Measurements from ENCODE around the gene KCNMB4.

The KCNMB4 gene

DNA sequence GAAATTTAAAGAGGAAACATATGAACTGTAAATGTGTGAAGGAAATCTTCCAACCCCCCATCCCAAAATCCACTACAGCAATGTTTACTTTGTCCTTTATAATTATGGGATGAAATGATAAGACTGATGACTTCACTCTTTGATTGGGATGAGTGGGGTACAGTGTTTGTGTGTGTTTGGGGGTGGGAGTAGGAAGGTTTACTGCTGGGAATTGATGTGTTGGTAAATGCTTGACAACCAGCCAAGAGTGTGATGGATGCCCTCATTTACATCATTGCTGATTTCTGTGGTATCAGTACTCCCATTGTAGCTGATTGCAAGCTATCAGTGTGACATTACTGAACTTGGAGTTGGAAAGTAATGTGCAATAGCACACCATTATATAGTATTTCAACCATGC lies 90.9 kb downstream of the KCNMB4 start:
- Histone ChIP-seq H3K9me3 (ENCODE audit: control insufficient read depth, low read length) (no peaks in the 10 kb centered on the region), H3K27ac (ENCODE audit: insufficient read depth, low read length, poor library complexity, severe bottlenecking) (no peak overlapping the region), H3K4me3 (ENCODE audit: insufficient read depth, low read depth, low read length, poor library complexity, severe bottlenecking) (no peak overlapping the region), H3K36me3 (ENCODE audit: control insufficient read depth, insufficient read depth, low read length) (no peaks in the 10 kb centered on the region), H3K27me3 (replicated peaks; ENCODE audit: control insufficient read depth, insufficient read depth, low read length, poor library complexity, severe bottlenecking) (no peaks in the 10 kb centered on the region), H3K4me1 (ENCODE audit: control insufficient read depth, insufficient read depth, low read length, poor library complexity, severe bottlenecking) (no peaks in the 10 kb centered on the region)
- no peak for DNase-seq

DNA sequence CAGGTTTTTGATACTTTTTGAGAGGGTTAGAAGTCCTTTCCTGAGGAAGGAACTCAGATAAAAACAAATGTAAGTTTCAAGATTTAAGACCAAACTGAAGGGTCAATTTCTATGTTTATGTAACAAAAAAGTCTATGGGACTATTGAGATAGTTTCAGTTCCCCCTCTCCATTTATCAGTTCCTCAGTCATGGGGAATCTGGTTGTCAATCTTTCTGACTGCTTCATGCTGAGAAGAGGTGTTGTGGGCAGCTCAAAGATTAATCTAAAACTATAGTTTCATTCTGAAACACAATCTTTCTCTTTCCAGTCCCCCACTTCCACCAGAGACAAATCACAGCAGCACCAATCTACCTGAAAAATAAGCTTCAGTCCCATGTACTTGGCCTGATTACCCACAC lies 93.7 kb downstream of the KCNMB4 start:
- H3K27ac ChIP-seq (ENCODE audit: insufficient read depth, low read length, poor library complexity, severe bottlenecking): no peak overlapping the region
- no peak for DNase-seq
- no peaks in the 10 kb centered on the region for H3K36me3 ChIP-seq (ENCODE audit: control insufficient read depth, insufficient read depth, low read length)
- H3K27me3 ChIP-seq (replicated peaks; ENCODE audit: control insufficient read depth, insufficient read depth, low read length, poor library complexity, severe bottlenecking): no peaks in the 10 kb centered on the region
- no peaks in the 10 kb centered on the region for H3K9me3 ChIP-seq (ENCODE audit: control insufficient read depth, low read length)
- H3K4me1 ChIP-seq (ENCODE audit: control insufficient read depth, insufficient read depth, low read length, poor library complexity, severe bottlenecking): no peaks in the 10 kb centered on the region
- no peak overlapping the region for H3K4me3 ChIP-seq (ENCODE audit: insufficient read depth, low read depth, low read length, poor library complexity, severe bottlenecking)

DNA sequence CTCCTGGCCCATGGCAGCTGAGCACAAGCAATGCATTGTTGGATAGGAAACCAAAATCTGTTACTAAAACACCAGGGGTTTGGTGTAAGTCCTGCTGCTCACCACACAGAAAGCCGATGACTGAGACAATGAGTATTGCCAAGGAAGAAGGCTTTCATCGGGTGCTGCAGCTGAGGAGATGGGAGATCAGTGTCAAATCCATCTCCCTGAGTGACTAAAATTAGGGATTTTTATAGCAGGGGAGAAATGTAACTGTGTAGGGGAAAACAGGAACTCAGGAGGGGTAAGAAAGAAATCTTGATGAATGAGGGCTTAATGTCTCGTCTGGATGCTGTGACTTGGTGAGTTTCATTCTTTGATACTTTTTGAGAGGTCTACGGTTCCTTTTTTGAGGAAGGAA lies 97.9 kb downstream of the KCNMB4 start:
- Histone ChIP-seq H3K36me3 (ENCODE audit: control insufficient read depth, insufficient read depth, low read length) (no peaks in the 10 kb centered on the region), H3K27ac (ENCODE audit: insufficient read depth, low read length, poor library complexity, severe bottlenecking) (no peak overlapping the region), H3K4me3 (ENCODE audit: insufficient read depth, low read depth, low read length, poor library complexity, severe bottlenecking) (no peak overlapping the region), H3K27me3 (replicated peaks; ENCODE audit: control insufficient read depth, insufficient read depth, low read length, poor library complexity, severe bottlenecking) (no peaks in the 10 kb centered on the region), H3K4me1 (ENCODE audit: control insufficient read depth, insufficient read depth, low read length, poor library complexity, severe bottlenecking) (no peaks in the 10 kb centered on the region), H3K9me3 (ENCODE audit: control insufficient read depth, low read length) (no peaks in the 10 kb centered on the region)
- DNase-seq: no peak

DNA sequence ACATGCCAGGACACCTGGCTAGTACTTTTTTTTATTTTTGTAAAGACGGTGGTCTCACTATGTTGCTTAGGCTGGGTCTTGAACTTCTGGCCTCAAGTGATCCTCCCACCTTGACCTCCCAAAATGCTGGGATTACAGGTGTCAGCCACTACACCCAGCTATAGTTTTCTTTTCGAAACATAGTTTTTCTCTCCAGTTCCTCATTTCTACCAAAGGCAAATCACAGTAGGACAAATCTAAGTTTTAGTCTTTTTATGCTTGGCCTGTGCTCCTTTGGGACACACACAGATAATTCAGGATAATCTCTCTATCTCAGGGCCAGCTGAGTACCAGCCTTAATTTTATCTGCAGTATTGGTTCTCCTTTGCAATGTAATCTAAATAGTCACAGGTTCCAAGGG lies 100.7 kb downstream of the KCNMB4 start:
- DNase-seq: no peak
- no peaks in the 10 kb centered on the region for H3K4me1 ChIP-seq (ENCODE audit: control insufficient read depth, insufficient read depth, low read length, poor library complexity, severe bottlenecking)
- H3K9me3 ChIP-seq (ENCODE audit: control insufficient read depth, low read length): no peaks in the 10 kb centered on the region
- no peak overlapping the region for H3K4me3 ChIP-seq (ENCODE audit: insufficient read depth, low read depth, low read length, poor library complexity, severe bottlenecking)
- H3K27me3 ChIP-seq (replicated peaks; ENCODE audit: control insufficient read depth, insufficient read depth, low read length, poor library complexity, severe bottlenecking): no peaks in the 10 kb centered on the region
- H3K27ac ChIP-seq (ENCODE audit: insufficient read depth, low read length, poor library complexity, severe bottlenecking): no peak overlapping the region
- H3K36me3 ChIP-seq (ENCODE audit: control insufficient read depth, insufficient read depth, low read length): no peaks in the 10 kb centered on the region

DNA sequence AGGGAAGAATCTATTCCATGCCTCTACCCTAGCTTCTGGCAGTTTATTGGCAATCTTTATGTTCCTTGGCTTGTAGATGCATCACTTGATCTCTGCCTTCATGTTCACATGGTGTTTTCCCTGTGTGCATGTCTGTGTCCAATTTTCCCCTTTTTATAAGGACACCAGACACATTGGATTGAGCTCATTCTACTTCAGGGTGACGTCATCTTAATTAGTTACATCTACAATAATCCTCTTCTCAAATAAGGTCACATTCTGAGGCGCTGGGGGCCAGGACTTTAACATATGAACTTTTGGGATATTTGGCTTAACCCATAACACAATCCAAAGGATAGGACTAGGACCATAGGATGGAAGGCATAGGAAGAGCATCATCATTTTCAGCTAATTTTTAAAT lies 101.4 kb downstream of the KCNMB4 start:
- no peak overlapping the region for H3K27ac ChIP-seq (ENCODE audit: insufficient read depth, low read length, poor library complexity, severe bottlenecking)
- no peak overlapping the region for H3K4me3 ChIP-seq (ENCODE audit: insufficient read depth, low read depth, low read length, poor library complexity, severe bottlenecking)
- no peaks in the 10 kb centered on the region for H3K4me1 ChIP-seq (ENCODE audit: control insufficient read depth, insufficient read depth, low read length, poor library complexity, severe bottlenecking)
- H3K36me3 ChIP-seq (ENCODE audit: control insufficient read depth, insufficient read depth, low read length): no peaks in the 10 kb centered on the region
- H3K9me3 ChIP-seq (ENCODE audit: control insufficient read depth, low read length): no peaks in the 10 kb centered on the region
- no peak for DNase-seq
- H3K27me3 ChIP-seq (replicated peaks; ENCODE audit: control insufficient read depth, insufficient read depth, low read length, poor library complexity, severe bottlenecking): no peaks in the 10 kb centered on the region

DNA sequence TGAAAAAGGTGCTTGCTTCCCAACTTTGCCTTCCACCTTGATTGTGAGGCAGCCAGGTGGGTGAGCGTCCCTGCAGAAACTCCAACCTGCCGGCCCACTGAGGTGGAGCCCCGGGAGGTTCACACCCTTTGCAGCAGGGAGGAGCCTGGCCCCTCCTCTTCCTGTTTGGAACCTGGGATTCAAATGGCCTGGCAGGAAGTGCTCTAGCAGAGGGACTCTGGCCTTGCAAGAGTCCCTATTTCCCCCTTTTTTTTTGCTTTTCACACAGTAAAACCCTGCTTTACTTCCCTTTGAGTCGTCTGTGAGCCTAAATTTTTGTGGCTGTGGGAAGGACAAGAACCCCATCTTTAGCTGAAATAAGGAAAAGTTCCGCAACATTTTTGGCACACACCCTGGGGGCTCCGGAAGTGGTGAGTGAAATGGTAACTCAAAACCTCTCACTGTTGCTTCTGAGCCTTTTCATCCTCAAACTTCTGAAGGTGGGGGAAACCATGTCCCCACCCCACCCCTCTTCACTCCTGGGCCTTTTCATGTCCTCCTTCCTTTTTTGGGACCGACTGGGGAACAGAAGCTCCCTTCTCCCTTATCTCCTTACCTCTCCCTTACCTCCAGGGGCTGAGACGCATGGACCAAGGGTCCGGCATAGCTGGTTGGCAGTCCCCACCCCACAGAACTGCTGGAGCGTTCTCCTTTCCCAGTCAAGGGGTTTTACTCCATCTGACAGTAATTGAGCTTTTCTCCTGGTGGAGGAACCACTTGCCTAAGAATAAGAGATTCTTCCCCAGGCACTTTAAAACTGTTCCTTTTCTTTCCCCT lies 102.0 kb downstream of the KCNMB4 start:
- Histone ChIP-seq H3K27ac (ENCODE audit: insufficient read depth, low read length, poor library complexity, severe bottlenecking) (no peak overlapping the region), H3K4me3 (ENCODE audit: insufficient read depth, low read depth, low read length, poor library complexity, severe bottlenecking) (no peak overlapping the region), H3K4me1 (ENCODE audit: control insufficient read depth, insufficient read depth, low read length, poor library complexity, severe bottlenecking) (no peaks in the 10 kb centered on the region), H3K9me3 (ENCODE audit: control insufficient read depth, low read length) (no peaks in the 10 kb centered on the region), H3K27me3 (replicated peaks; ENCODE audit: control insufficient read depth, insufficient read depth, low read length, poor library complexity, severe bottlenecking) (no peaks in the 10 kb centered on the region), H3K36me3 (ENCODE audit: control insufficient read depth, insufficient read depth, low read length) (no peaks in the 10 kb centered on the region)
- no peak for DNase-seq

DNA sequence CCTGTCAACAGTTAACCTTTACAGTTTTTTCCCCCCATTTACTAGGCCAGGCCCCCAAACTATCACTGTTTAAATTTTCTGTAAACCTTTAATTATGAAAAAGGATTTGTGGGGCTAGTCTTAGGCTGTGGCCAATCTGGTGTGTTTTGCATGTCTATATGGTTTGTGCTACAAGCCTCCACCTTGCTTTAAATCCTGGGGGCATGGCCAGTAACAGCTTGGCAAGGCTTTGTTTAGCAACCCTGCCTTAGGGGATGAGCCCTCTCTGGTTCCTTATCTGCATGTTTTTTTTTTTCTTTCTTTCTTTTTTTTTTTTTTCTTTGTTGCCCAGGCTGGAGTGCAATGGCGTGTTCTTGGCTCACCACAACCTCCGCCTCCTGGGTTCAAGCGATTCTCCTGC lies 102.7 kb downstream of the KCNMB4 start:
- no peak overlapping the region for H3K4me3 ChIP-seq (ENCODE audit: insufficient read depth, low read depth, low read length, poor library complexity, severe bottlenecking)
- no peaks in the 10 kb centered on the region for H3K36me3 ChIP-seq (ENCODE audit: control insufficient read depth, insufficient read depth, low read length)
- no peaks in the 10 kb centered on the region for H3K9me3 ChIP-seq (ENCODE audit: control insufficient read depth, low read length)
- no peak for DNase-seq
- H3K27me3 ChIP-seq (replicated peaks; ENCODE audit: control insufficient read depth, insufficient read depth, low read length, poor library complexity, severe bottlenecking): no peaks in the 10 kb centered on the region
- H3K27ac ChIP-seq (ENCODE audit: insufficient read depth, low read length, poor library complexity, severe bottlenecking): no peak overlapping the region
- no peaks in the 10 kb centered on the region for H3K4me1 ChIP-seq (ENCODE audit: control insufficient read depth, insufficient read depth, low read length, poor library complexity, severe bottlenecking)

DNA sequence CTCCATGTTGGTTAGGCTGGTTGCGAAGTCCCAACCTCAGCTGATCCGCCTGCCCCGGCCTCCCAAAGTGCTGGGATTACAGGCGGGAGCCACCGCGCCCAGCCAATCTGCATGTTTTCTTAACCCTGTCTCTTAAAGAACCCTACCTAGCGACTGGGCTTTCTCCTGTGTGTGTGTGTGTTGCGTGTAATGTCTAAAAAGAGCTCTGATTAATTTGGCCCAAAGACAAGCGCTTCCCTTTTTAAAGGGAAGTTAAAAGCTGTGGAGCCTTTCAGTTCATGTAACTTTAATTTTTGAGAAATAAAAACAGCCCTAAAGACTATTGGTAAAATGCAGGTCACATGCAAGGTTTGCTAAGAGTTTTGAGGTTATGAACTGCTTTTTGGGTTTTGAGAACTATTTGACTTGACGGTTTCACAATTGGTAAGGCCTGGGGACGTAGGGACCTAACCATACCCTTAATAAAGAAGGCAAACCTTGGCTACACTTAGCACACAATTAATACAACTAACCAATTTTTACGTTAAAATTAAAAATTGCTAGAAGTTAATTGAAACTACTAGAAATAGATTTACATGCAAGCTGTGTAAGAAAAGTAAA lies 103.2 kb downstream of the KCNMB4 start:
- Histone ChIP-seq H3K4me1 (ENCODE audit: control insufficient read depth, insufficient read depth, low read length, poor library complexity, severe bottlenecking) (no peaks in the 10 kb centered on the region), H3K27ac (ENCODE audit: insufficient read depth, low read length, poor library complexity, severe bottlenecking) (no peak overlapping the region), H3K36me3 (ENCODE audit: control insufficient read depth, insufficient read depth, low read length) (no peaks in the 10 kb centered on the region)

DNA sequence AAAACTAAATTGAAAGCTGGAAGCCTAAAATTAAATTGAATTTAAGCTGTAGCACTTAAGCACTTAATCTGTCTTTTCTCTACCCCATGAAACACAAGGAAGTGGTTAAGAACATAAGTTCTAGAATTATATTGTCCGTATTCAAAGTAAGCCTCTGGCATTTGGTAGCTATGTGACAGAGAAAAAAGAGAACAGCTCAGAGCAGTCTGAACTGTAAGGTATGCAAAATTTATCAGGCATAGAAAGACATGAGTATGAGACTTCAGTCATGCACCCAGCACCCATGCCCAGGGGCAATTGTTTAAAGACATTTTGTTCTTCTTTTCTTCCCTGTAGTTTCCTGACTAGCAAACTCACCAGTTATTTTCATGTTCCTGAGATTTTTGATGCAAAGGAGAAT lies 116.7 kb downstream of the KCNMB4 start:
- H3K27ac ChIP-seq (ENCODE audit: insufficient read depth, low read length, poor library complexity, severe bottlenecking): no peak overlapping the region
- no peak for DNase-seq
- no peaks in the 10 kb centered on the region for H3K4me1 ChIP-seq (ENCODE audit: control insufficient read depth, insufficient read depth, low read length, poor library complexity, severe bottlenecking)
- H3K27me3 ChIP-seq (replicated peaks; ENCODE audit: control insufficient read depth, insufficient read depth, low read length, poor library complexity, severe bottlenecking): no peaks in the 10 kb centered on the region
- no peak overlapping the region for H3K4me3 ChIP-seq (ENCODE audit: insufficient read depth, low read depth, low read length, poor library complexity, severe bottlenecking)
- no peaks in the 10 kb centered on the region for H3K9me3 ChIP-seq (ENCODE audit: control insufficient read depth, low read length)
- no peaks in the 10 kb centered on the region for H3K36me3 ChIP-seq (ENCODE audit: control insufficient read depth, insufficient read depth, low read length)

More for the DNA sequence above, 103.2 kb downstream of the KCNMB4 start:
- no peaks in the 10 kb centered on the region for H3K27me3 ChIP-seq (replicated peaks; ENCODE audit: control insufficient read depth, insufficient read depth, low read length, poor library complexity, severe bottlenecking)
- DNase-seq: no peak
- H3K4me3 ChIP-seq (ENCODE audit: insufficient read depth, low read depth, low read length, poor library complexity, severe bottlenecking): no peak overlapping the region
- no peaks in the 10 kb centered on the region for H3K9me3 ChIP-seq (ENCODE audit: control insufficient read depth, low read length)
